ENCODE results near the gene RALGAPB. TPM values are rescaled to one million over a fixed set of nuclear protein-coding genes. Genes with fewer than 3 reads are reported as not detected.

Gene RALGAPB
- total and polyA plus RNA-seq, 2 of the 13 experiments (the other 11 are each of a cell fraction or from before 2014, with no cell fraction given): 17.6 to 30.6 TPM

- TF ChIP-seq, protein P1, sequence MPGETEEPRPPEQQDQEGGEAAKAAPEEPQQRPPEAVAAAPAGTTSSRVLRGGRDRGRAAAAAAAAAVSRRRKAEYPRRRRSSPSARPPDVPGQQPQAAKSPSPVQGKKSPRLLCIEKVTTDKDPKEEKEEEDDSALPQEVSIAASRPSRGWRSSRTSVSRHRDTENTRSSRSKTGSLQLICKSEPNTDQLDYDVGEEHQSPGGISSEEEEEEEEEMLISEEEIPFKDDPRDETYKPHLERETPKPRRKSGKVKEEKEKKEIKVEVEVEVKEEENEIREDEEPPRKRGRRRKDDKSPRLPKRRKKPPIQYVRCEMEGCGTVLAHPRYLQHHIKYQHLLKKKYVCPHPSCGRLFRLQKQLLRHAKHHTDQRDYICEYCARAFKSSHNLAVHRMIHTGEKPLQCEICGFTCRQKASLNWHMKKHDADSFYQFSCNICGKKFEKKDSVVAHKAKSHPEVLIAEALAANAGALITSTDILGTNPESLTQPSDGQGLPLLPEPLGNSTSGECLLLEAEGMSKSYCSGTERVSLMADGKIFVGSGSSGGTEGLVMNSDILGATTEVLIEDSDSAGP (CRISPR knock-in tag; IDR thresholded peaks at IDR 0.05; ENCODE audit: borderline replicate concordance): no peak; the same call in 1 of the 2 replicates
- TF ChIP-seq, protein P2, sequence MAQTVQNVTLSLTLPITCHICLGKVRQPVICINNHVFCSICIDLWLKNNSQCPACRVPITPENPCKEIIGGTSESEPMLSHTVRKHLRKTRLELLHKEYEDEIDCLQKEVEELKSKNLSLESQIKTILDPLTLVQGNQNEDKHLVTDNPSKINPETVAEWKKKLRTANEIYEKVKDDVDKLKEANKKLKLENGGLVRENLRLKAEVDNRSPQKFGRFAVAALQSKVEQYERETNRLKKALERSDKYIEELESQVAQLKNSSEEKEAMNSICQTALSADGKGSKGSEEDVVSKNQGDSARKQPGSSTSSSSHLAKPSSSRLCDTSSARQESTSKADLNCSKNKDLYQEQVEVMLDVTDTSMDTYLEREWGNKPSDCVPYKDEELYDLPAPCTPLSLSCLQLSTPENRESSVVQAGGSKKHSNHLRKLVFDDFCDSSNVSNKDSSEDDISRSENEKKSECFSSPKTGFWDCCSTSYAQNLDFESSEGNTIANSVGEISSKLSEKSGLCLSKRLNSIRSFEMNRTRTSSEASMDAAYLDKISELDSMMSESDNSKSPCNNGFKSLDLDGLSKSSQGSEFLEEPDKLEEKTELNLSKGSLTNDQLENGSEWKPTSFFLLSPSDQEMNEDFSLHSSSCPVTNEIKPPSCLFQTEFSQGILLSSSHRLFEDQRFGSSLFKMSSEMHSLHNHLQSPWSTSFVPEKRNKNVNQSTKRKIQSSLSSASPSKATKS (CRISPR knock-in tag; IDR thresholded peaks at IDR 0.05): no peak
- no peak for TF ChIP-seq ZNF577 (CRISPR knock-in tag; IDR thresholded peaks at IDR 0.05; ENCODE audit: borderline replicate concordance, low read depth)
- no peak for TF ChIP-seq ZNF337 (CRISPR knock-in tag; IDR thresholded peaks at IDR 0.05; ENCODE audit: borderline replicate concordance, low read depth)
- TF ChIP-seq MYNN (CRISPR knock-in tag; IDR thresholded peaks at IDR 0.05; ENCODE audit: low read depth): no peak
- TF ChIP-seq ELF1 (CRISPR knock-in tag; IDR thresholded peaks at IDR 0.05): peak; percentile 42; the same call in 1 of the 2 replicates
- TF ChIP-seq MXD4 (CRISPR knock-in tag; IDR thresholded peaks at IDR 0.05): peak; percentile 69
- TF ChIP-seq ZNF296 (CRISPR knock-in tag; conservative IDR thresholded peaks at IDR 0.05): no peak
- TF ChIP-seq PTBP1 (IDR thresholded peaks at IDR 0.05; ENCODE audit: low read depth, low read length, poor library complexity, severe bottlenecking): no peak
- TF ChIP-seq ZNF121 (CRISPR knock-in tag; IDR thresholded peaks at IDR 0.05): peak; percentile 63
- peak; percentile 64; the same call in 1 of the 2 replicates for TF ChIP-seq HMGXB3 (CRISPR knock-in tag; IDR thresholded peaks at IDR 0.05; ENCODE audit: borderline replicate concordance)
- TF ChIP-seq KDM3A (CRISPR knock-in tag; IDR thresholded peaks at IDR 0.05; ENCODE audit: low read depth): peak; percentile 86; the same call in 1 of the 2 replicates
- peak; percentile 92 for TF ChIP-seq ZNF331 (CRISPR knock-in tag; IDR thresholded peaks at IDR 0.05)
- peak; percentile 94 for TF ChIP-seq CBX5 (CRISPR knock-in tag; IDR thresholded peaks at IDR 0.05; ENCODE audit: borderline replicate concordance)
- TF ChIP-seq MXI1 (IDR thresholded peaks at IDR 0.05; ENCODE audit: borderline replicate concordance, low read depth, low read length): peak; percentile 18; the same call in 1 of the 3 replicates
- peak; percentile 36; the same call in 1 of the 2 replicates for TF ChIP-seq NFYB (CRISPR knock-in tag; IDR thresholded peaks at IDR 0.05)
- no peak for TF ChIP-seq GABPB1 (CRISPR knock-in tag; IDR thresholded peaks at IDR 0.05)
- no peak for TF ChIP-seq HIVEP1 (CRISPR knock-in tag; IDR thresholded peaks at IDR 0.05)
- no peak for TF ChIP-seq BATF2 (CRISPR knock-in tag; IDR thresholded peaks at IDR 0.05)
These were observed 132.2 kb downstream of the RALGAPB start (continued) for GRCh38 chr20:38604873-38605303.
